Measurements from ENCODE around the gene CDK7.

The CDK7 gene

DNA sequence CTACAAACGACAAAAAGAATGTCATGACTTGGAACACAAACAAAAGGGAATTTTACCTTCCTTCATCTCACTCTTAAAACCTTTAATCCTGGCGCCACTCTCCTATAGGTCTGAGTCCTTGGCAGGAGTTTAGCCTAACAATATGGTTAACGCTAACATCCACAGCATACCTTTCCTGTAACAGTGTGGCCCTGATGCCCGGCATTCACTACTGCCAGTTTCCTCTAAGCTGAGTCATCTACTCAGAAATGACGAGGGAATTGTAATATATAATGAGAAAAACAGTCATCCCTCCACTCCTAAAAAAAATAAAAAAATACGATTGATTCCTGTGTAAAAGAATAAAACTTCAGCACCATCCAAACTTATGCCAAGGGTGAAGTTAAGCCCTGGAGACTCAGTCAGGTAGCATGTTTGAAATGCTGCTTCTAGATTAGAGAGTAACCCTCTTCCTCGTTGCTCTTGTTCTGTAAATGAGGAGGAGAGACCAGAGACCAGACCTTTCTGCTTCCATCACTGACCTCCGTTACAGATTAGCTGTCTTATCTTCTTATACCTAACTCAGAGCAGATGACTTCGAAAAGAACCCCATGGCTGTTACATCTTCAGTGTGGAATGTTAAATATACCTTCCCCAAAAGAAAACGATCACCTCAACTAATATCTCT is 60.5 kb downstream of the CDK7 start:
- DNase-seq, result no peak

DNA sequence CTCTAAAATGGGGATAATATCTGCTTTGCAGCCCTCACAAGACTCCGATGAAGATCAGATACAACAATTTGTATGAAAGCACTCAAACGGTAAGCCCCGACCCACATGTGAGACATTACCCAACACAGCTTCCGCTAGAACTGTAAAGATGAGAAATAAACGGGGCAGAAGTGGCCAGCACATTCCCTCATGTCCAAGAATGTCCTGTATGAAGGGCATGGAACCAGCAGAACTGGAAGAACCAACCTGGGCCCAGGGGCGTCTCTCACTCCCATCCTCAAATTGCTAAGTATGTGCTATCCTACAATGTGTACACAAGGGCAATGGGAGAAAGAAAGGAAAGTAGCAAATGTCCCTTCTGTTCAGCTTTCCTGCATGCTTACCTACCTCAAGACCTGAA is 64.9 kb downstream of the CDK7 start:
- DNase-seq, result no peak

DNA sequence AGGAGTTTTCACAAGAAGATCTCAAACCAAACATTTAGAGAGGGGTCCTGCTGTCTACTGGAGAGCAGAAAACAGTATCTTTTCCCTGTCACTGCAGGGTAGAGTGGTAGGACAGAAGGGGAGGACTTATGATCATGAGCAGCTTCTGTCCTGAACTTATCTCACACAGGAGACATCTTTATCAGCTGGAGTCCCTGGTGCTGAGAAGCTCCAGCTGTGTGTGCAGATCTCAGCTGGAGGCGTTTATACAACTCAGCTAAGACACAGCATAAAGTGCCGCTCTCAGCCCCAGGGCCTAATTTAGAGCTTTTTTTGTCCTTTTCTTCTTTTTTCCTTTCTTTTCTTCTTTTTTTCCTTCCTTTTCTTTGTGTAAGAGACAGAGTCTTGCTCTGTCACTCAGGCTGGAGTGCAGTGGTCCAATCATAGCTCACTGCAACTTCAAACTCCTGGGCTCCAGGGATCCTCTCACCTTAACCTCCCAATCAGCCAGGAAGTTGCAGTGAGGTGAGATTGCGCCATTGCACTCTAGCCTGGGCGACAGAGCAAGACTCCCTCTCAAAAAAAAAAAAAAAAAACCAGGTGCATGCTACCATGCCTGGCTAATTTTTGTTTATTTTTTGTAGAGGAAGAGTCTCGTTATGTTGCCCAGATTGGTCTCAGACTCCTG is 66.0 kb downstream of the CDK7 start:
- peak in 1 of 3 experiments; percentile 1 for DNase-seq

DNA sequence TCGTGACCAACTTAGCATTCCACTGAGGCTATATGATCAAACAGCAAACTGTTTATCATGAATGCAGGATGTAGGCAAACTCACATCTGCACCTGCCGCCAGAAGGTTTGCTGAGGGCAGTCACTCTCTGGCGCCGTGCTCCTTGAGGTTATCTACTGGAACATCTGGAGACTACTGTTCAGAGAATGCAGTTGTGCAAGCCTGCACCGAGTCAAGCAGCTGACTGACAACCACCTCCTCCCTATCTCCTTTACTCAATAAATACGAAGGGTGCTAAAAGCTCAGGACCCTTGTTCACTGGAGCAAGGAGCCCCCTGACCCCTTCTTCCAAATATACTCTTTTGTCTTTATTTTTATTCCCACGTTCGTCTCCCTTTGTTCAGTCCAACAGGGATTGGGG is 70.8 kb downstream of the CDK7 start:
- DNase-seq, result no peak

DNA sequence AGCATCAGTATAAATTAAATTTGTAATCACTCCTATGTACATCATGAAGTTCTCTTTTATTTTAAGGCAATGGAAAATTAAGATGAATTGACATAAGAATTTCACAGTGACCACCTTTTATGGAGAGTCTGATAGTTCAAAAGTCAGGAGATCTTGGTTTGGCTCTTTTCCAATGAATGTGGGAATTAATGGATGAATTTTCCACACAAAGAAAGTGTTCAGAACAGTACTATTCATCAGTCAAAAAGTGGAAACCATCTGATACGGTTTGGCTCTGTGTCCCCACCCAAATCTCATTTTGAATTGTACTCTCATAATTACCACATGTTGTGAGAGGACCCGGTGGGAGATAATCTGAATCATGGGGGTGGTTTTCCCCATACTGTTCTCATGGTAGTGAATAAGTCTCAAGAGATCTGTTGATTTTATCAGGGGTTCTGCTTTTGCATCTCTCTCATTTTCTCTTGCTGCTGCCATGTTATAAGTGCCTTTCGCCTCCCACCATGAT is 73.4 kb downstream of the CDK7 start:
- no peak for DNase-seq

DNA sequence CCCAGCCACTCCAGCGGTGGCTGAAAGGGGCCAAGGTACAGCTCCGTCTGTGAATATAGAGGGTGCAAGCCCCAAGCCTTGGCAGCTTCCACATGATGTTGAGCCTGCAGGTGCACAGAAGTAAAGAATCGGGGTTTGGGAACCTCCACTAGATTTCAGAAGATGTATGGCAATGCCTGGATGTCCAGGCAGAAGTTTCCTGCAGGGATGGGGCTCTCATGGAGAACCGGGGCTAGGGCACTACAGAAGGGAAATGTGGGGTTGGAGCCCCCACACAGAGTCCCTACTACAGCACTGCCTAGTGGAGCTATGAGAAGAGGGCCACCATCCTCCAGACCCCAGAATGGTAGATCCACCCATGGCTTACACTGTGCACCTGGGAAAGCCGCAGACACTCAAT is 74.7 kb downstream of the CDK7 start:
- no peak for DNase-seq

DNA sequence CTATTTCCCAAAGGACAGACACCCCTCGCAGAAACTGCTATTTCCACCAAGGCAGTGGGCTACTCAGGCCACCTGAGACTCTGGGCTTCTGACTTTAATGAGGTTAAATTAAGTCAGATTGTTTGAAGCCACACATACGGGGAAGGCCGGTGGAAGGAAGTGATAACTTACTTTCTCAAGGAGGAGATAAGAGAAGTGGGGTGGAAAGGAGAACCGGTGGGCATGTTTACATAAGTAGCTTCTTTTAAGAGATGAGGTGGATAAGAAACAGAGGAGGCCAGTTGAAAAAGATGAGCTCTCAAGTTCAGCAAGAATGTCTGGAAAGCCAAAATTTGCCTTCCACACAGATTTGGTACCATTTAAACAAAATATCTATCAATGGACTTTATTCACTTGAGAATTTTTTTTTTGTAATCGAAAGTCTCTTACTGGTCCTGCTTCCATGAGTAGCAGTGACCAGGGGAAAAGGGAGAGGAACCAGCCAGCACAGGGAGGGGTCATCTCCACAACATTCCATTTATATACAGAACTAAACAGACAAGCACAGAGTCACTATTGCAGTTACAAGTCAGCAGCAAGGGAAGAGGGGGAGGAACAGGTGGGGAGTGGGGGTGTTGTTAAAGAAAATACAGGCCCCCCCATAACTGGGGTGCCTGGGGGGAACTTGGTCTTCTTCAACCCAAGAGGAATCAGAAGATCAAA is 77.9 kb downstream of the CDK7 start:
- no peak for DNase-seq

DNA sequence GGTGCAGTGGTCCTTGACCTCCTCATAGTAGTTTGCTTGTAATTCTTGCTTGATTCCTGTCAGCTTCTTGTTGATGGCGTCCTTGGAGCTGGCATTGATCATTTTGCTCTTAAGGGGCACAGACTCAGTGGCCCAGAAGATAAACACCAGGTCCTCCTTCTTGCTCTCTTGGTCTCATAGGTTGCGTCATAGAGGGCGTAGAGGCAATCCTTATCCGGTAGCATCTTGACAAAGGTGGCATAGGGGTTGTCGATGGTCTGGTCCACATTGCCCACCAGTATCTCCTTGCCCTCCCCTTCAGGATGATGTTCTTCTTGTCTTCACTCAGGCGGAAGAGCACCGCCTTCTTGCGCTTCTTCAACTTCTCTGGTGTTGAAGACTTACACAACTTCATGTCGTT is 78.7 kb downstream of the CDK7 start:
- DNase-seq, result no peak

DNA sequence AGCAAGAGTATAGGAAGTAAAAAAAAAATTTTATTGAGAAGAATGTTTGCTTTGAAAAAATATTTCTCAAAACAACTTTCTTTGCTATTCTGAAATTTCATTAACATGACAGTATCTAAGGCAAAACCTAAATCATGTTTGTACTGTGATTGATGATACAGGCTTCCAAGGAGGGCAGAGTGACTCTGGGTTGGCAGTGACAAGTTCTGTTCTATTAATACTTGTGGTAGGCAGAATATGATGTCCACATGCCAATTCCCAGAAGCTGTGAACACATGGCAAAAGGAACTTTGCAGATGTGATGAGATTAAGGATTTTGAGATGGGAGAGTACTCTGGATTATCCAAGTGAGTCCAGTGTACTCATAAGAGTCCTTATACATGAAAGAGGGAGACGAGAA is 81.3 kb downstream of the CDK7 start:
- DNase-seq, result no peak

DNA sequence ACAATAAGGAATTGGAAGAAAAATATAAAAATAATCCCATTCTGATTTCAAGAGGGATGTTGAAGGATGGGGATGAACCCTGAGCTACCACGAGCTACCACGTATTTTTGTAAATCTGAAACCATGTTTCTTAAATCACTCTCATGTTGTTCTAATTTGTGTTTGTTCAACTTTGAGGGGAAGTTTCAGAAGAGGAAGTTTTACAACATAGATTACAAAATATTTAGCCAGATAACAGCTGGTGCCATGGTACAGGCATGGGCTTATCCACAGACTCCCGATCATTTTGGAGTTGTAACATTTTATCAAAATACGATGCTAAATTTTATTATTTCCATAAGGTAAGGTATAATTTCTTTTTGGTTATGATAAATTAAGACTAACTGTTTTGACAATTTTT is 82.7 kb downstream of the CDK7 start:
- DNase-seq, result no peak

DNA sequence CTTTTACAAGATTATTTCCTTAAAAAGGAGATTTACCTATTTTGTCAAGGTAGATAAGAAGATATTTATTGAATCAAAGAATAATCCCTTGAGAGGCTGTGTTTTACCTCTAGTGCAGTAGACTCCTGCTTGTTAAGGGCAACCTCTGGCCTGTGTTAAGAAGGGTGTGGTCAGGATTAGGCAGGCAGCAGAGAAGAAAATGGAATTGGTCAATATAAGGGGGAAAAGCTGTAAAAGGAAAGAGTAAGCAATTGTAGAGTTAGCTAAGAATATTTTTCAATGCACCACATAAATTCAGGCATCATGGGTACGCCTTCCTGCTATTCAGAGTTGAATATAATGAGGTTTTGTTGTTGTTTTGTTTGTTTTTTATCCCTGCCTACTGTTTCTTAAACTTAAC is 91.7 kb downstream of the CDK7 start:
- DNase-seq, result no peak
